Measurements from ENCODE around the gene PDE3B. TPM values are rescaled to one million over a fixed set of nuclear protein-coding genes. Genes with fewer than 3 reads are reported as not detected.
A peak's percentile ranks its signal among the peaks of the same experiment; 100 is the strongest.

The PDE3B gene
- total RNA-seq, 3 donors from 2014 or later (not counting 1 experiment from before 2014, with no cell fraction given): 18.2 to 42.3 (median 34.5) TPM

- TF ChIP-seq CTCF (IDR thresholded peaks at IDR 0.05): no peak
- H3K9me3 ChIP-seq (ENCODE audit: control insufficient read depth, insufficient read depth, low read length): no peaks in the 10 kb centered on the region
- intact Hi-C loops (cut with micrococcal nuclease): no loop called here
- H3K36me3 Mint-ChIP-seq: peaks cover 15% of the 10 kb centered on the region
- ATAC-seq (no peak), DNase-seq (no peak)
- H3K9me3 Mint-ChIP-seq: peaks cover 4 to 5% of the 10 kb centered on the region in 2 donors
- H3K4me3 ChIP-seq (ENCODE audit: low read length): no peak overlapping the region
- peaks cover 0 to 7% of the 10 kb centered on the region in 2 donors for H3K27me3 Mint-ChIP-seq (ENCODE audit: low read depth in 2 of 2)
- H3K27me3 ChIP-seq (ENCODE audit: control insufficient read depth, insufficient read depth, low read length): no peaks in the 10 kb centered on the region
- H3K27ac ChIP-seq (ENCODE audit: low read length): no peak overlapping the region
- no peak overlapping the region for H3K4me3 Mint-ChIP-seq
- peaks cover 5 to 11% of the 10 kb centered on the region in 2 donors for H3K4me1 Mint-ChIP-seq
- no peaks in the 10 kb centered on the region for H3K36me3 ChIP-seq (ENCODE audit: control insufficient read depth, insufficient read depth, low read length)
- no peaks in the 10 kb centered on the region for H3K4me1 ChIP-seq (ENCODE audit: control insufficient read depth, insufficient read depth, low read length)
- 100% methylated on average over 1 of the region's 1 CpG for WGBS (ENCODE audit: insufficient coverage)
- no peak overlapping the region for H3K27ac Mint-ChIP-seq
These were observed 59.2 kb downstream of the PDE3B start for GRCh38 chr11:14702760-14703159.

- Histone ChIP-seq H3K4me3 (ENCODE audit: low read length) (no peak overlapping the region), H3K27me3 (ENCODE audit: control insufficient read depth, insufficient read depth, low read length) (no peaks in the 10 kb centered on the region), H3K9me3 (ENCODE audit: control insufficient read depth, insufficient read depth, low read length) (no peaks in the 10 kb centered on the region), H3K36me3 (ENCODE audit: control insufficient read depth, insufficient read depth, low read length) (no peaks in the 10 kb centered on the region), H3K27ac (ENCODE audit: low read length) (no peak overlapping the region), H3K4me1 (ENCODE audit: control insufficient read depth, insufficient read depth, low read length) (no peaks in the 10 kb centered on the region)
- Mint-ChIP-seq H3K27ac (no peak overlapping the region), H3K27me3 (ENCODE audit: low read depth in 2 of 2) (peaks cover 0 to 7% of the 10 kb centered on the region in 2 donors), H3K36me3 (peaks cover 15% of the 10 kb centered on the region), H3K4me1 (peaks cover 5 to 10% of the 10 kb centered on the region in 2 donors), H3K4me3 (no peak overlapping the region), H3K9me3 (peaks cover 4 to 5% of the 10 kb centered on the region in 2 donors)
- no peak for TF ChIP-seq CTCF (IDR thresholded peaks at IDR 0.05)
- peak in 1 of 2 donors; percentile 23 for DNase-seq
- no CpG with 5 or more reads among the region's 1 CpG for WGBS (ENCODE audit: insufficient coverage)
- intact Hi-C loops (cut with micrococcal nuclease): no loop called here
- no peak for ATAC-seq
These were observed 60.1 kb downstream of the PDE3B start for GRCh38 chr11:14703731-14704130.

- Mint-ChIP-seq H3K27ac (no peak overlapping the region), H3K4me1 (peaks cover 5% of the 10 kb centered on the region in 2 donors), H3K36me3 (peaks cover 15% of the 10 kb centered on the region), H3K4me3 (no peak overlapping the region), H3K27me3 (ENCODE audit: low read depth in 2 of 2) (peaks cover 0 to 7% of the 10 kb centered on the region in 2 donors), H3K9me3 (peaks cover 5 to 6% of the 10 kb centered on the region in 2 donors)
- Histone ChIP-seq H3K4me3 (ENCODE audit: low read length) (no peak overlapping the region), H3K4me1 (ENCODE audit: control insufficient read depth, insufficient read depth, low read length) (no peaks in the 10 kb centered on the region), H3K27me3 (ENCODE audit: control insufficient read depth, insufficient read depth, low read length) (no peaks in the 10 kb centered on the region), H3K36me3 (ENCODE audit: control insufficient read depth, insufficient read depth, low read length) (no peaks in the 10 kb centered on the region), H3K27ac (ENCODE audit: low read length) (no peak overlapping the region), H3K9me3 (ENCODE audit: control insufficient read depth, insufficient read depth, low read length) (no peaks in the 10 kb centered on the region)
- no peak for DNase-seq
- intact Hi-C loops (cut with micrococcal nuclease): no loop called here
- 100% methylated on average over 1 of the region's 2 CpGs for WGBS (ENCODE audit: insufficient coverage)
- no peak for TF ChIP-seq CTCF (IDR thresholded peaks at IDR 0.05)
- ATAC-seq: no peak
These were observed 61.5 kb downstream of the PDE3B start for GRCh38 chr11:14705067-14705466.

All from natural killer cell (primary cell).